HG02938 (cell line): Measurements from ENCODE around the gene SHISA9.
A peak's percentile ranks its signal among the peaks of the same experiment; 100 is the strongest.

ENCODE experiments used
- ATAC-seq: cut with Tn5 transposase; IDR thresholded peaks from one replicate; pipeline ENCODE4 v1.9.1; 2021; ENCODE audit warnings: mild to moderate bottlenecking, moderate library complexity; ENCODE audit not compliant: unreplicated experiment

Gene SHISA9

GRCh38 chr16:13244770-13245169, 343.4 kb downstream of the SHISA9 start:
- no peak for ATAC-seq

- ATAC-seq: no peak
Observed at GRCh38 chr16:13245713-13246377, 344.4 kb downstream of the SHISA9 start.

- no peak for ATAC-seq
Observed at GRCh38 chr16:13254998-13255614, 353.7 kb downstream of the SHISA9 start.

- no peak for ATAC-seq
Observed at GRCh38 chr16:13262270-13263090, 361.1 kb downstream of the SHISA9 start.

- ATAC-seq: no peak
Observed at GRCh38 chr16:13264749-13265552, 363.6 kb downstream of the SHISA9 start.

- ATAC-seq: no peak
Observed at GRCh38 chr16:13269359-13269758, 368.0 kb downstream of the SHISA9 start.

- no peak for ATAC-seq
Observed at GRCh38 chr16:13269905-13270528, 368.6 kb downstream of the SHISA9 start.

GRCh38 chr16:13270602-13271001, 369.2 kb downstream of the SHISA9 start:
- no peak for ATAC-seq

- ATAC-seq: peak; percentile 47
Observed at GRCh38 chr16:13289515-13289914, 388.1 kb downstream of the SHISA9 start.
